Activated naive CD8-positive, alpha-beta T cell (primary cell): ENCODE results near the gene TDG.
"Not testable (repeated sequence)": the region's sequence is repeated elsewhere in the genome, so short reads cannot be mapped to it uniquely, and the experiment has no call there.

Source experiments
- H3K27ac Mint-ChIP-seq: one replicate; pipeline ENCODE4 v1.8.0; 2021; ENCODE audit warnings: mixed read lengths
- H3K27me3 Mint-ChIP-seq: one replicate; pipeline ENCODE4 v1.8.0; 2021; ENCODE audit warnings: mixed read lengths
- H3K36me3 Mint-ChIP-seq: one replicate; pipeline ENCODE4 v1.8.0; 2021; ENCODE audit warnings: mixed read lengths
- H3K4me1 Mint-ChIP-seq: one replicate; pipeline ENCODE4 v1.8.0; 2021; ENCODE audit warnings: low read depth, mixed read lengths
- H3K4me3 Mint-ChIP-seq: one replicate; pipeline ENCODE4 v1.8.0; 2021; ENCODE audit warnings: mild to moderate bottlenecking, mixed read lengths
- H3K9me3 Mint-ChIP-seq: one replicate; pipeline ENCODE4 v1.8.0; 2021; ENCODE audit warnings: low read depth, mixed read lengths

The TDG gene

DNA sequence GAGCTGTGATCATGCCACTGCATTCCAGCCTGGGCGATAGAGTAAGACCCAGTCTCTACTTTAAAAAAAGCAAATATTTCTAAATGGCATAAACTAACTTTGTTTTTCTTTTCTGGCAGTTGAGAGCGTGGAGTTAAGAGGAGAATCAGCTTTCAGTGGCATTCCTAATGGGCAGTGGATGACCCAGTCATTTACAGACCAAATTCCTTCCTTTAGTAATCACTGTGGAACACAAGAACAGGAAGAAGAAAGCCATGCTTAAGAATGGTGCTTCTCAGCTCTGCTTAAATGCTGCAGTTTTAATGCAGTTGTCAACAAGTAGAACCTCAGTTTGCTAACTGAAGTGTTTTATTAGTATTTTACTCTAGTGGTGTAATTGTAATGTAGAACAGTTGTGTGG is 21.2 kb downstream of the TDG start:
- Mint-ChIP-seq H3K9me3 (no peaks in the 10 kb centered on the region), H3K4me1 (no peaks in the 10 kb centered on the region), H3K27ac (no peak overlapping the region), H3K27me3 (no peaks in the 10 kb centered on the region), H3K4me3 (no peak overlapping the region), H3K36me3 (peaks cover 4% of the 10 kb centered on the region)

DNA sequence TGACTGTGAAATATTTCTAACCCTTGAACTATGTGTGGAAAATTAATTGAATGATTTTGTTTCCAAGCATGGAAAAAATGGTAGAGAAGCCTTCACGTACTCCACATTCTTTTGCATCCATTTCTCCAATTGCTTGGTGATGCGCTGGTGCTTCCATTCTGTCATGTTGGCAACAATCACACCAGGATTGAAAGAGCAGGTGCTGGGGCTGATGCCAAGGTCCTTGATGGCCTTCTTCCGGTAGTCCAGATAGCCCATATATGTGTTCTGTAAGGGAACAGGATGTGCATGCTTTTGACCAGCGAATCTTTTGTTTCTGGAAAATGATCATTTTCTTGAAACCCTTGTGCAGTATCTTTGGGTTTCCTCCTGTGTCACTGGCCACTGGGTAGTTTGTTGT is 28.6 kb downstream of the TDG start:
- H3K4me1 Mint-ChIP-seq = no peaks in the 10 kb centered on the region
- H3K4me3 Mint-ChIP-seq = no peak overlapping the region
- no peak overlapping the region for H3K27ac Mint-ChIP-seq
- no peaks in the 10 kb centered on the region for H3K9me3 Mint-ChIP-seq
- no peaks in the 10 kb centered on the region for H3K36me3 Mint-ChIP-seq
- peaks cover 4% of the 10 kb centered on the region for H3K27me3 Mint-ChIP-seq

DNA sequence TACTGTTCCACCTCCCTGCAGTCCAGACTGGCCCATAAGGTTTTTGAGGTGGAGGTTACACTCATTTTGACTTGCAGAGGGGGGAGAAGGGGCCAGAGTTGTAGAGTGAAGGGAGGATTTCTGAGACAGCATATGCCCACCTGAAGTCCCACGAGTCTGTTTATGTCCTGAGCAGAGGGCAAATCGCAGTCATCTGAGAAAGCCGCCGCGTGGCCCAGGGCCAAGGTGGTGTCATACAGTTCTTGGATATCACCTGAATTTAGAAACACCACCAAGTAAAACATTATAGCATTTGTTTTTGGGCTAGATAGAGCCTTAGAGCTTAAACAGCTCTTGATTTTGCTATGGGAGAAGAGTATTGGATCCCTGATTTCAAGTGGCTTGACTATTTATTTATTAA is 30.9 kb downstream of the TDG start:
- H3K9me3 Mint-ChIP-seq = no peaks in the 10 kb centered on the region
- H3K27me3 Mint-ChIP-seq = peaks cover 10% of the 10 kb centered on the region
- no peaks in the 10 kb centered on the region for H3K36me3 Mint-ChIP-seq
- H3K4me3 Mint-ChIP-seq = no peak overlapping the region
- no peaks in the 10 kb centered on the region for H3K4me1 Mint-ChIP-seq
- no peak overlapping the region for H3K27ac Mint-ChIP-seq

DNA sequence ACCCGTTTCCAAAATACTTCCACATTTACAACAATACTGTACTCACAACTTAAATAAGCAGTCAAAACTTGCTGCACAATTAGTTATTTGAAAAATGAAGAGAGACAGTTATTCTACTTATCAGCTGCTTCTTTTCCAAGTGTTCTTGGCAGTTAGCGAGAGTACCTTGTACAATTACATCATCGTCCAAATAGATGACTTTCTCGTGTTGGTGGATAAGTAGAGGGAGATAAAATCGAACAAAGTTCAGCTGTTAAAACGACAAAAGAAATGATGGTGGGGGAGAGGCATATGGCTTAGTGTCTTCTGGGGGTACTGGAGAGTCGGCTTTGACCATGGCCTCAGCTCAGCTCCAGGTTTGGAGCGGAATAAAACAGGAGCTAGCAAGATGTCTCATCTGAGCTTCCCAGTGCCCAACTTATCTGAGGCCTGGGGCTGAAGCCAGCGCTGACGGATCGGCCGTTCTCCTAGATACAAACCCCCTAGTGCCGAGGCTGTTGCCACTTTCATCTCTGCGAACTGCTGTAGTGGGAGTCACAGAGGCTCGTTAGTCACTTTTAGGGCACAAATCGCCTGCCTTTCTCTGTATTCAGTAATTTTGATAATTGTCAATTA is 31.7 kb downstream of the TDG start:
- peaks cover 10% of the 10 kb centered on the region for H3K27me3 Mint-ChIP-seq

DNA sequence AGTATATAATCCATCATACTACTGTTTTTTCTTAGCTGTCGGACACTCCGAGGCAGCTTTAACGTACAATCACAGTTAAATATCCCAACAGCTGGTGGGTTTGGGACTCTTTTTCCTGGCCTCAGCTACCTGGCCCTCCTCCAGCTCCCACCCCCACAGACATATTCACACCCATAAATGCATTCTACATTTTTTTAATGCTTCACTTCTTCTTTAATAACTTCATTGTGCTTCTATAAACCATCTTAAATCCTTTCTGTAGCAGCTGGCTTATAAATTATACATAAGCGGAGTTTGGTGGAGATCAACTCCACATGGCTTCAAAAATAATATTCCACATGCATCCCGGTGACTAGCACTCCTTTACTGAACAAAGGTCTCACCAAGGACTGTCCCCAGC is 33.3 kb downstream of the TDG start:
- H3K9me3 Mint-ChIP-seq = no peaks in the 10 kb centered on the region
- H3K27me3 Mint-ChIP-seq = peaks cover 20% of the 10 kb centered on the region
- no peaks in the 10 kb centered on the region for H3K4me1 Mint-ChIP-seq
- H3K36me3 Mint-ChIP-seq = peaks cover 5% of the 10 kb centered on the region
- no peak overlapping the region for H3K27ac Mint-ChIP-seq
- no peak overlapping the region for H3K4me3 Mint-ChIP-seq

More for the DNA sequence above, 31.7 kb downstream of the TDG start:
- no peak overlapping the region for H3K27ac Mint-ChIP-seq
- H3K4me3 Mint-ChIP-seq = no peak overlapping the region
- no peaks in the 10 kb centered on the region for H3K9me3 Mint-ChIP-seq
- no peaks in the 10 kb centered on the region for H3K4me1 Mint-ChIP-seq
- H3K36me3 Mint-ChIP-seq = no peaks in the 10 kb centered on the region

DNA sequence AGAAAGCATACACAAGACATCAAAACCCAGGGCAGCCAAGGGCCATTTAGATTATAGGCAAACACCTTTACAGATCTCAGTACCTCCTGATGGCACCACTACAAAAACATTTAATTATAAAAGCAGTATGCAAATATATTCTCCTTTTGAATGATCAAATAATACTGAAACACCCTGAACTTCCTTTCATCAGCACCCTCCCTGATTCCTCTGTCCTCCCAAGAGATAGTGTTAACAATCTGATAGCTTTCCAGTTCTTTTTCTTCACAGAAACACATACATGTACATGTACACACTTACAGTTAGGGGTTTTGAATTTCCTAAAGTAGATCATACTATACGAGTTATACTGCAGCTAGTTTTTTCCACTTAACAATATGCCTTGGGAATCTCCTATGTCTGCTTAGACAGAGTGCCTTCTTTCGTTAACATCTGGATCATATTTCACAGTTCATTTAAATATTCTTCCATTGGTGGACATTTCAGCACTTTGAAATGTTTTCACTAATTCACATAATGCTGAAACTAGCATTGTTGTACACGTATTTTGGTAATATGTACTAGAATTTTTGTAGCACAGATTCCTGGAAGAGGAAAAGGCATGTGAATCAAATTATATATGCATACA is 35.2 kb downstream of the TDG start:
- no peak overlapping the region for H3K27ac Mint-ChIP-seq
- no peak overlapping the region for H3K4me3 Mint-ChIP-seq
- H3K27me3 Mint-ChIP-seq = peaks cover 24% of the 10 kb centered on the region
- H3K36me3 Mint-ChIP-seq = peaks cover 5% of the 10 kb centered on the region
- H3K9me3 Mint-ChIP-seq = no peaks in the 10 kb centered on the region
- no peaks in the 10 kb centered on the region for H3K4me1 Mint-ChIP-seq

DNA sequence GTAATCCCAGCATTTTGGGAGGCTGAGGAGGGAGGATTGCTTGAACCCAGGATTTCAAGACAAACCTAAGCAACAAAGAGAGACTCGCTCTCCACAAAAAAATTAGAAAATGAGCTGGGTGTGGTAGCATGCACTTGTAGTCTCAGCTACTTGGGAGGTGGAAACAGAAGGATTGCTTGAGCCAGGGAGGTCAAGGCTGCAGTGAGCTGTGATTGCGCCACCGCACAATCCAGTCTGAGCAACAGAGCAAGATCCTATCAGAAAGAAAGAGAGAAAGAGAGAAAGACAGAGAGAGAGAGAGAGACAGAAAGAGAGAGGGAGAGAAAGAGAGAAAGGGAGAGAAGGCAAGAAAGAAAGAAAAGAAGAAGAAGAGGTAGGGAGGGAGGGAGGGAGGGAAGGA is 37.0 kb downstream of the TDG start:
- H3K27ac Mint-ChIP-seq = no peak overlapping the region
- H3K4me3 Mint-ChIP-seq = no peak overlapping the region
- H3K4me1 Mint-ChIP-seq = no peaks in the 10 kb centered on the region
- H3K9me3 Mint-ChIP-seq = no peaks in the 10 kb centered on the region
- peaks cover 5% of the 10 kb centered on the region for H3K36me3 Mint-ChIP-seq
- H3K27me3 Mint-ChIP-seq = peaks cover 23% of the 10 kb centered on the region

DNA sequence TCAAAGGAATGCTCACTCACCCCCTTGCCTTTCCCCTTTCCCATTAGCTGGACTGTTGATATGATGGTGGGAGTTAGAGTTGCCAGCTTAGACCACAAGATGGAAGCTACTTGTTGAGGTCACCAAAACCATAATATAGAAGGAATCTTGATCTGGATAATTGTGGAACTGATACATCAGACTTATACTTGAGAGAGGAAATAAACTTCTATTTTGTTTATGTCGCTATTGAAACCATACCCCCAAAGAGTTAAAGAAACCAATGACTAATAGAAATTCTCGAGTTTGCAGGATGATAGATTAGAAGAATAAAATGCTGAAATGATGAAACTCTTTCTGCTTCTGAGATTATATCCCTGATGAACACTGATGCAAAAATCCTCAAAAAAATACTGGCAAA is 37.9 kb downstream of the TDG start:
- peaks cover 23% of the 10 kb centered on the region for H3K27me3 Mint-ChIP-seq
- H3K36me3 Mint-ChIP-seq = peaks cover 9% of the 10 kb centered on the region
- no peak overlapping the region for H3K27ac Mint-ChIP-seq
- H3K4me1 Mint-ChIP-seq = no peaks in the 10 kb centered on the region
- no peaks in the 10 kb centered on the region for H3K9me3 Mint-ChIP-seq
- no peak overlapping the region for H3K4me3 Mint-ChIP-seq

DNA sequence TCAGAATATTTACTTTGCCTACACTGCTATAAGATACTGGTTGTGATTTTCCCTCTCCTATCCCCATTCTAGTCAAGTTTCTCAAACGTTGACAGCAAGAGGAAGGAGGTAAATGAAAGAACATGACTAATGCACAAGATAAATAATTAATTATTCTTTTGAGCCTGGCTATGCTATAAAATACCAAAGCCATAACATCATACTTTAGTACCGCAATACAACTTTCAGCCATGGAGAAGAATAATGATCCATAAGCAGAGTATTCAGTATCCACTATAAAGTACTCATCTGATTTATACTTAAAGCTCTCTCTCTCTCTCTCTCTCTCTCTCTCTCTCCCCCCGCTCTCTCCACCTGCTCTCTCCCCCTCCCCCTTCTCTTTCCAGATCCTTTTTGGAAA is 41.3 kb downstream of the TDG start:
- Mint-ChIP-seq H3K4me3 (no peak overlapping the region), H3K27ac (no peak overlapping the region), H3K9me3 (no peaks in the 10 kb centered on the region), H3K27me3 (peaks cover 19% of the 10 kb centered on the region), H3K4me1 (no peaks in the 10 kb centered on the region), H3K36me3 (peaks cover 15% of the 10 kb centered on the region)

DNA sequence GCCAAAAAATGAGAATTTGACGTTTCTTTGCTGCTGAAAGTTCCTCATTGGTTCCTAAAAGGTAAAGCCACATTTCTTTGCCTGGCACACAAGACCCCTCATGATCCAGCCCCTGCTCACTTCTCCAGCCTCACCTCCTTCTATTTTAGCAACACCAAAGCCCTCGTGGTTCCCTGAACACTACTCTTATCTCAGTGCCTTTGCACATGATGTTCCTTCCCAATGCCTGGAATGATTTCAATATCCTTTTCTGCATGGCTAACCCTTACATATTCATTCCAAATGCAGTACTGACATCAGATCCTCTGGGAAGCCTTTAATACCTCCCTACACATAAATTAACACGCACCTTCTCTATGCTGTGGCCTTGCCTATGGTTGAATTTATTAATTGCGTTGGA is 44.4 kb downstream of the TDG start:
- no peaks in the 10 kb centered on the region for H3K9me3 Mint-ChIP-seq
- H3K4me3 Mint-ChIP-seq = no peak overlapping the region
- H3K27me3 Mint-ChIP-seq = peaks cover 5% of the 10 kb centered on the region
- peaks cover 10% of the 10 kb centered on the region for H3K36me3 Mint-ChIP-seq
- no peak overlapping the region for H3K27ac Mint-ChIP-seq
- H3K4me1 Mint-ChIP-seq = no peaks in the 10 kb centered on the region

DNA sequence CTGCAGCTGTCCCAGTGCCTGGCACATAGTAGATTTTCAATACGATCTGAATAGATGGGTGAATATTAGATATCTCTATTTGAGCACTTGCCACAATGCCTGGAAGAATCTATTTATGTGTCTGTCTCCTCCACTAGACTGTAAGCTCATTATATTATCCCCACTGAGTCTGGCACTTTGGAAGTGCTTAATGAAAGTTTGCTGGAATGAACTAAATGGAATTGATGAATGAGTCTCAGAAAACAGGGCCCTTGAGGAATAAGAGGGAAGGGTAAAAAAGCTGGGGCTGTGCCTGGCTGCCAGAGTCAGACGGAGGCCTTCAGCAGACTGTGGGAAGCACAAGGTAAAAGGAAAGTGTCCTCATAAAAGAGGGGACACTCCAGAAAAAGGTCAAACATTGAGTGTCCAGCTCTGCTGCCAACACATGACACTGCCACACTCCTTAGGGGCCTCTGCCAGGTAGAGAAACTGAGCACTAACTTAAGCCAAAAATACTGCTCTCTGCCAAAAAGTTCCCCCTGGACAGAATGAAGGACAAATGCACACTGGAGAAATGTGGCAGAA is 45.0 kb downstream of the TDG start:
- no peaks in the 10 kb centered on the region for H3K9me3 Mint-ChIP-seq
- H3K27ac Mint-ChIP-seq = no peak overlapping the region
- peaks cover 5% of the 10 kb centered on the region for H3K27me3 Mint-ChIP-seq
- peaks cover 10% of the 10 kb centered on the region for H3K36me3 Mint-ChIP-seq
- no peaks in the 10 kb centered on the region for H3K4me1 Mint-ChIP-seq
- H3K4me3 Mint-ChIP-seq = no peak overlapping the region

DNA sequence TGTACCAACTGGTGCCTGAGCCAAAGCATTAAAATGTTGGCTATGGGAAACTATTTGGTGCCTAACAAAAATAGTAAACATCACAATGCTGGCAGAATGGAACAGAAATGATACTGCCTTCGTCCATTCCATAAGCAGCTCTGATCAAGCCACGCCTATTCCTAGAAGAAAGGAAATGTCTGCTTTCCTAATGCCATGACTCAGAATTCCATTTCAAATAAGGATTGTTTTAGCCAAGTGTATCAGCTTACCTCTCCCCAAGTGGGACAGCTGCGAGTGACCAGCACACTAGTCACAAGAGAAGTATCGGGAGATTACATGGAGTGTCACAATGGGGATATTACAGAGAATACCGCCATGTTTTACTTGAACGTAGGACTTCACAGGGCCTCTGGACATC is 45.6 kb downstream of the TDG start:
- H3K36me3 Mint-ChIP-seq = peaks cover 10% of the 10 kb centered on the region
- H3K9me3 Mint-ChIP-seq = no peaks in the 10 kb centered on the region
- H3K27me3 Mint-ChIP-seq = peaks cover 4% of the 10 kb centered on the region
- no peak overlapping the region for H3K4me3 Mint-ChIP-seq
- H3K4me1 Mint-ChIP-seq = no peaks in the 10 kb centered on the region
- no peak overlapping the region for H3K27ac Mint-ChIP-seq

DNA sequence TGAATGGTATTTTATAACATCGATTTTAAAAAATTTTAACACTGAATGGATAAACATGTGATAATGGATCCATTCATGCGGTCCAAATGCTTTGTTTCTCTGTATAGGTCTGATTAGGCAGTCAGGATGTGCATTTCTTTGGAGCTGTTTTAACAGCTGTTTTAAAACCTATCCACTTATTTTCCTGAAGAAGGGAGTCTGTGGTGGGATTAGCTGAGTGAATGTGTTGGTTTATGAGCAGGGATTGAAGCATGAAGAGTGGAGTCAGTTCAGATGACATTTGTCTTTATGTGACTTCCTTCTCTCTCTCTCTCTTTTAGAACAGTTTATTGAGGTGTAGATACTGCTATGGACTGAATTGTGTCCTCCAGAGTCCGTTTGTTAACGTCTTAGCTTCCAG is 46.7 kb downstream of the TDG start:
- H3K27ac Mint-ChIP-seq = no peak overlapping the region
- peaks cover 4% of the 10 kb centered on the region for H3K27me3 Mint-ChIP-seq
- H3K4me3 Mint-ChIP-seq = no peak overlapping the region

DNA sequence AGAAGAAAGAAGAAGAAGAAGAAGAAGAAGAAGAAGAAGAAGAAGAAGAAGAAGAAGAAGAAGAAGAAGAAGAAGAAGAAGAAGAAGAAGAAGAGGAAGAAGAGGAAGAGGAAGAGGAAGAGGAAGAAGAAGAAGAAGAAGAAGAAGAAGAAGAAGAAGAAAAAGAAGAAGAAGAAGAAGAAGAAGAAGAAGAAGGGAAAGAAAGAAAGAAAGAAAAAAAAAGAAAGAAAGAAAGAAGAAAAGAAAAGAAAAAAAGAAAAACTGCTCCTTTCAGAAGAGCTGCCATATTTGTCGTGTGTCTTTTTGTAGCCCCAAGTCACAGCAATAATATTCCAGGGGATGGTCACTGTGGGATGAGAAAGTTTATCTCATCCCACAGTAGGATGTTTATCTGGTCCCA is 56.2 kb downstream of the TDG start:
- H3K4me3 Mint-ChIP-seq, H3K27ac Mint-ChIP-seq, H3K4me1 Mint-ChIP-seq, H3K9me3 Mint-ChIP-seq, H3K36me3 Mint-ChIP-seq: not testable (repeated sequence)
- peaks cover 20% of the 10 kb centered on the region for H3K27me3 Mint-ChIP-seq

More for the DNA sequence above, 46.7 kb downstream of the TDG start:
- no peaks in the 10 kb centered on the region for H3K4me1 Mint-ChIP-seq
- H3K9me3 Mint-ChIP-seq = no peaks in the 10 kb centered on the region
- peaks cover 10% of the 10 kb centered on the region for H3K36me3 Mint-ChIP-seq

DNA sequence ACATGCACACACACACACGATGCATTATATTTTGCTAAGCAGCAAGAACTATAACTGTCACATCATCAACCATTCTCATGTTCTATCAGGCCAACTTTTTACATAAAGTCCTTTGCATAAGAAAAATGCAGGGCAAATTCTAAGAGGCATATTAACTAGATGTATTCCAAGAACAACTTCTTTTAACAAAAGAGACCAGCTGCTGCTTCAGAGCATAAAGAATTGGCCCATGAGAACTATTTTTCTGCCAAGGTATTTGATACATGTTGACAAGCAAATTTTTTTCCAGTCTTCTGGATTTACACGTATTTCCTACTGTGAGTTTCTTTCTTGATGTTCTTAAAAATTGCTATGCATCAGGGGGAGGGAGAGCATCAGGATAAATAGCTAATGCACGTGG is 57.1 kb downstream of the TDG start:
- H3K4me3 Mint-ChIP-seq = no peak overlapping the region
- peaks cover 20% of the 10 kb centered on the region for H3K27me3 Mint-ChIP-seq
- no peaks in the 10 kb centered on the region for H3K9me3 Mint-ChIP-seq
- H3K27ac Mint-ChIP-seq = no peak overlapping the region
- H3K4me1 Mint-ChIP-seq = no peaks in the 10 kb centered on the region
- peaks cover 3% of the 10 kb centered on the region for H3K36me3 Mint-ChIP-seq

DNA sequence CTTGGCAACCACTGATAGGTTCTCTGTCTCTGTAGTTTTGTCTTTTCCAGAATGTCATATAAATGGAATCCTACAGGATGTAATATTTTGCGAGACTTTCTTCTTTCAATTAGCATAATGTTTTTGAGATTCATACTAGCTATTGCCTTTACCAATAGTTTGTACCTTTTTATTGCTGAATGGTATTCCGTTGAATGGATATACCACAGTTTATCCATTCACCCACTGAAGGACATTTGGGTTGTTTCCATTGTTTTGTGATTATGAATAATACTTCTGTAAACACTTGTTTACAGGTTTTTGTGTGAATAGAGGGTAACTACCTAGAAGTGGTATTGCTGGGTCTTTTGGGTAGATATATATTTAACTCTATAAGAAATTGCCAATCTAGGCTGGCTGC is 58.0 kb downstream of the TDG start:
- peaks cover 18% of the 10 kb centered on the region for H3K27me3 Mint-ChIP-seq

More for the DNA sequence above, 58.0 kb downstream of the TDG start:
- Mint-ChIP-seq H3K36me3 (peaks cover 3% of the 10 kb centered on the region), H3K4me3 (no peak overlapping the region), H3K4me1 (no peaks in the 10 kb centered on the region), H3K27ac (no peak overlapping the region), H3K9me3 (no peaks in the 10 kb centered on the region)
